AG10803 (cell line): ENCODE data around the gene NFATC2.
A peak's percentile ranks its signal among the peaks of the same experiment; 100 is the strongest.

Experiments
- DNase-seq: peaks from one replicate; pipeline ENCODE4 v3.0.0; 2010; ENCODE audit warnings: low read depth
- H3K4me3 ChIP-seq: 2 replicates; pipeline ENCODE4 v1.5.1; 2011; ENCODE audit warnings: mild to moderate bottlenecking, low read length, control low read depth
- TF ChIP-seq, protein P1 (sequence below): conservative IDR thresholded peaks from 2 replicates; pipeline ENCODE4 v1.5.1; 2011; ENCODE audit warnings: mild to moderate bottlenecking, low read length, control low read depth, inconsistent platforms

The NFATC2 gene

DNA sequence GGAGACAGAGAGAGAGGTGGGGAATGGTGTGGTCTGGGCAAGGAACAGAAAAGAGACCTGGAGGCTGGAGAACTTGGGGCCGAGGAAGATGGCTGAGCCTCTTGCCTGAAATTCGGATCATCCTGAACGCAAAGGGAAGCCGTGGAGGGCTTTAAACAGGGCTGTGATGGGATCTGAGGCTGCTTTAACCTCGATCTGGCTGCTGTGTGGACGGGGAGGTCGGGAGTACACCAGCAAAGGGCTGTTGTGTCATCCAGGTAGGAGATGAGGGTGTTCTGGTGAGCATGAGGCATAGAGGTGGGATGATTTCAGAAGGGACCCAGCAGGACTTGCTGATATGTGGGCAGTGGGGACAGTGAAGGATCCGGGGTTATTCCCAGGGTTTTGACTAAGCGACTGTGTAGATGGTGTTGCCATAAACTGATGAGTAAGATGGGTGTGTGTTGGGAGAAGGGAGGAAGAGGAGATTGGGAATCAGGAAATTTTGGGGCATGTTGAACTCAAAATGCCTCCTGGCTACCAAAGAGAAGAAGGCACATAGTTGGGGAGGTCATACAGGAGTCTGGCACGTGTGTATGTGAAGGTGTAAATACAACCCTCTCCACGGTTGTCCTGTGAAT lies 158.5 kb downstream of the NFATC2 start:
- no peak overlapping the region for H3K4me3 ChIP-seq
- DNase-seq, result no peak
- TF ChIP-seq, protein P1, sequence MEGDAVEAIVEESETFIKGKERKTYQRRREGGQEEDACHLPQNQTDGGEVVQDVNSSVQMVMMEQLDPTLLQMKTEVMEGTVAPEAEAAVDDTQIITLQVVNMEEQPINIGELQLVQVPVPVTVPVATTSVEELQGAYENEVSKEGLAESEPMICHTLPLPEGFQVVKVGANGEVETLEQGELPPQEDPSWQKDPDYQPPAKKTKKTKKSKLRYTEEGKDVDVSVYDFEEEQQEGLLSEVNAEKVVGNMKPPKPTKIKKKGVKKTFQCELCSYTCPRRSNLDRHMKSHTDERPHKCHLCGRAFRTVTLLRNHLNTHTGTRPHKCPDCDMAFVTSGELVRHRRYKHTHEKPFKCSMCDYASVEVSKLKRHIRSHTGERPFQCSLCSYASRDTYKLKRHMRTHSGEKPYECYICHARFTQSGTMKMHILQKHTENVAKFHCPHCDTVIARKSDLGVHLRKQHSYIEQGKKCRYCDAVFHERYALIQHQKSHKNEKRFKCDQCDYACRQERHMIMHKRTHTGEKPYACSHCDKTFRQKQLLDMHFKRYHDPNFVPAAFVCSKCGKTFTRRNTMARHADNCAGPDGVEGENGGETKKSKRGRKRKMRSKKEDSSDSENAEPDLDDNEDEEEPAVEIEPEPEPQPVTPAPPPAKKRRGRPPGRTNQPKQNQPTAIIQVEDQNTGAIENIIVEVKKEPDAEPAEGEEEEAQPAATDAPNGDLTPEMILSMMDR, result no peak

DNA sequence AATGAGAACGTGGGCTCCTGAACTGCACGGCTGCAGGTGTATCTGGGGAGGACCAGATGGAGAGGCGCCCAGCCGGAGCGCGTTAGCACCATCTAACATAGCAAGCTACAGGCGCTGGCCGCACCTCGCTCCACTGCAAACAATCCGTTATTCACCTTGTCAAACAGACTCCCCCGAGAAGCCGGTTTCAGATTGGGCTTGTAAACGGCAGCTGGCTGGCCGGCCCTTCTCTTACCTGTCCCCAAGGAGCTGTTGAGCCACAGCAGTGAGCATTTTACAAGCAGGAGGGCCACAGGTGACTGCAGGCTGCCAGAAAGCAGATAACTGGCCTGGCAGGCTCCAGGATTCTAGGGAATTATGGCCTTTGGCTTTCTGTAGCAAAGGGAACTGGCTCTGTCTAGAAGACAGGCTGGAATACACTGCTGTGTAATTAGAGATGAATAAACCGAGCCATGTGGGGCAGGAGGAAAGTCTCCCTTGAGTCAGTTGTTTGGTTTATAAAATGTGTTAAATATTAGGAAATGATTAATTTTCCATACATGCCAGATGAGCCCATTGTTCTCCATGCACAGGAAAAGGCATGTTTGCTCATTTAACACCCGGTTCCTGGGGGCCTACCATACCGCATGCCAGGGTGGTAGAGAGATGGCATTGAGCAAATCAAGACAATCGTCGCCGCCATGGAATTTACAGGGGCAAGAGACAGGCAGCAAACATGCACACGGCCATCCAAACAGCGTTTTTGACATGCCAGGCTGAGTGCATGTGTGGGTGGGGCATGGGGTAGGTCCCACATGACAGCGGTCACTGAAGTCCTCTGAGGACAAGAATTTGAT lies 159.3 kb downstream of the NFATC2 start:
- no peak overlapping the region for H3K4me3 ChIP-seq
- TF ChIP-seq, protein P1, result no peak
- peak; percentile 39 for DNase-seq

DNA sequence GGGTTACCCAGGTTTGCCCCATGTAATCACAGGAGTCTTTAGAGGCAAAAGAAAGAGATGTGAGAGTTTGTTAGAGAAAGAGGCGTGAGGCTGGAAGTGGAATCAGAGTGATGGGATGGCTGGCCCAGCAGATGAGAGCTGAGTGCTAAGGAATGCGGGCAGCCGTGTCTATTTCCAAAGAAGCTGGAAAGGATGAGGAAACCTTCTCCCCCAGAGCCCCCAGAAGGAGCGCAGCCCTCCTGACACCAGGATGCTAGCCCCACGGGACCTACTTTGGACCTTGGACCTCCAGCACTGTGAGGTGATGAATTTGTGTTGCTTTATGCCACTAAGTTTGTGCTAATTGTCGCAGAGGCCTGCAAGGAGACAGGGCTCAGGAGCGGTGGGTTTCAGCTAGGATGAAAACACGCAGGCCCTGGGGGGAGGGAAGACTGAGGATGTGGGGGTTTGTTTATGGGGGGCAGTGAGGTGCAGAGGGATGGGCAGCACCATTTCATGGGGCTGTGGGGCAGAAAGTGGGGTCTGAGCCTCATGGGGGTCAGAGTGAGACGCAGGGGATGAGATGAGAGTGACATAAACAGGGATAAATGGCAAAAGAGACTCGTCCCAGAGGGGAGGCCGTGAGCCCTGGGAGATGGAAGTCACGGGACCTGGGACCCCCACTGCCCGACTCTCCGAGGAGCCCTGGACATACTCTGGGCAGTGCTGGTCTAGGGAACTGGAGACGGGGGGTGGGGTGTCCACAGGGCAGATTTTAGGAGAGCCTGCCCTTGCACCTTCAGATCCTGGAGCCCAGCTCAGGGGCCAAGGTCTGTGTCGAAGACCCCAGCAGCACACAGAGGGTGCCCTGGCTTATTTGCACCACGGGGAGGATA lies 160.2 kb downstream of the NFATC2 start:
- H3K4me3 ChIP-seq, result no peak overlapping the region
- DNase-seq, result no peak
- TF ChIP-seq, protein P1, result no peak

DNA sequence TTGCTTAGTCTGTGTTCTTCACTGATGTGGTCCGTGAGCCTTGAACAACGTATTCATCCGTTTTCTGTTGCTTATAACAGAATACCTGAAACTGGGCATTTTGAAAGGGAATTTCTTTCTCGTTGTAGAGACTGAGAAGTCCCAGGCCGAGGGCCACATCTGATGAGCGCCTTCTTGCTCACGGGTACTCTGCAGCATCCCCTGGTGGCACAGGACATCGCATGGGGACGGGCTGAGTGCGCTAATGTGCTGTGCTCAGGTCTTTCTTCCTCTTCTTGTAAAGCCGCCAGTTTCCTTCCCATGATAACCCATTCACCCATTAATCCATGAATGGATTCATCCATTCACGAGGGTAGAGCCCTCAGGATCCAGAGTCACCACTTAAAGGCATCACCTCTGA lies 161.0 kb downstream of the NFATC2 start:
- TF ChIP-seq, protein P1, result no peak
- DNase-seq, result no peak
- no peak overlapping the region for H3K4me3 ChIP-seq

DNA sequence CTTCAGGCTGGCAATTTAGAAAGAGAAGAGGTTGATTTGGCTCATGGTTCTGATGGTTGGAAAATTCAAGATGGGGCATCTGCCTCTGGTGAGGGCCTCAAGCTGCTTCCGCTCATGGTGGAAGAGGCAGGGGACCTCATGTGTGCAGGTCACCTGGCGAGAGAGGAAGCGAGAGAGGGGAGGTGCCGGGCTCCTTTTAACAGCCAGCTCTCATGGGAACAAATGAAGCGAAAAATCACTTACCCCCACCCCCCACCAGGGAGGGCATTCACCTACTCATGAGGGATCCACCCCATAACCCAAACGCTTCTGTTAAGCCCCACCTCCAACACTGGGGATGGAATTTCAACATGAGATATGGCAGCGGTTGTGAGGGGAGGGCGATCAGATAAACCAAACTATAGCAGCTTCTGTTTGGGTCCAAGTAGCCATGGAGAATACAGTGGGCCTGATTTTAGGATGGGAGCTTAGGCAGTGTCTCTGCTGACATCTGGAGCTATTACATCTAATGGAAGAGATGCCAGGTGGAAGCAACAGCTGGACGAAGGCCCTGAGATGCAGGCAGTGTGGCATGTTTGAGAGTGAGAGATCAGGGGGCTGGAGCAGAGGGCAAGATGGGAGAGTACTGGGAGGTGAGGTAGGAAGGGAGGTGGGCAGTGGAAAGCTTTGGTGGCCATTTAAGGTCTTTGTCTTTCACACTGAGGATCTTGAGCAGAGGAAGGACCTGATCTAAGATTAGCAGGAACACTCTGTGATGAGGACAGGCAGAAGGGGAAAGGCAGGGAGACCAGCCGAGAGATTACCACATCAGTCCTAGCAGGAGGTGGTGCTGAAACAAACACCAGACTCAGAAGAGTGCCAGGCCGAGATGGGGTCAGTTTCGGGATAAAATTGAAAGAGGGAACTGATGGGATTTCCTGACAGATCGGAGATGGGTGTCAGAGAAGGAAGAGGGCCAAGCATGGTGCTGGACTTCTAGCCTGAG lies 161.8 kb downstream of the NFATC2 start:
- TF ChIP-seq, protein P1, result no peak
- DNase-seq, result no peak

DNA sequence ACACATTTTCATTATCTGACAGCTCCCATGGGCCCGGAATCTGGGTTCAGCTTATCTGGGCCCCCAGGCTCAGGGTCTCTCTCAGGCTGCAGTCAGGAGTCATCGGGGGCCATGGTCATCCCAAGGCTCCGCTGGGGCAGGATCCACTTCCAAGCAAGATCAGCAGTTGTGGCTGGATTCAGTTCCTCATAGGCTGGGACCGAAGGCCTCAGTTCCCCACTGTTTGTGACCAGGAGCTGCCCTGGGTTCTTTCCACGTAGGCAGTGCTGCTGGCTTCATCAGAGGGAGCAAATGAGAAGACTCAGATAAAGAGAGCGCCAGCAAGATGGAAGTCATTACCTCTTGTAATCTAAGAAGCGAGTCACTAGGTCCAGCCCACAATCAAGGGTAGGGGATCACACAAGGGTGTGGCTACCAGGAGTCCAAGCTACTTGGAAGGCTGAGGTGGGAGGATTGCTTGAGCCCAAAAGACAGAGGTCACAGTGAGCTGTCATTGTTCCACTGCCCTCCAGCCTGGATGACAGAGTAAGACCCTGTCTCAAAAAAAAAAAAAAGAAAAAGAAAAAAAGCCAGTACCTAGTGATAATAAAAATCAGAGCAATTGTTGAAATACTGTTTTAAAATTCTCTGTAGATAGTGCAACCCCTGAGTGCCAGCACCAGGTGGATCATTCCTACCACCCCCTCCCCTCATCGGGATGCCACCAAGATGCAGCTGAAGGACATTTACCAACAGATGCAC lies 162.7 kb downstream of the NFATC2 start:
- TF ChIP-seq, protein P1, result no peak
- no peak for DNase-seq
- H3K4me3 ChIP-seq, result no peak overlapping the region

More for the DNA sequence above, 161.8 kb downstream of the NFATC2 start:
- H3K4me3 ChIP-seq, result no peak overlapping the region
